Astrocyte of the spinal cord (primary cell): ENCODE data around the gene KIF26A.

Experiments used
- DNase-seq: peaks from one replicate; pipeline ENCODE4 v3.0.0; 2011; ENCODE audit warnings: low read depth, low spot score
- H3K4me3 ChIP-seq: 2 replicates; pipeline ENCODE4 v1.5.1; 2011; ENCODE audit warnings: low read depth, mild to moderate bottlenecking, low read length, moderate library complexity
- CTCF ChIP-seq: IDR thresholded peaks from 2 replicates; pipeline ENCODE4 v1.5.1; 2012; ENCODE audit warnings: low read depth, mild to moderate bottlenecking, low read length, inconsistent platforms
- in situ Hi-C: cut with HindIII; loops from 2 replicates; pipeline ENCODE4 v1.10.0; 2017; ENCODE audit warnings: low sequenced_read_pairs

Gene KIF26A

GRCh38 chr14:104123879-104124278 lies 14.5 kb upstream of the KIF26A start:
- in situ Hi-C loops, result no loop called here
- DNase-seq, result no peak
- H3K4me3 ChIP-seq, result no peak overlapping the region
- TF ChIP-seq CTCF, result no peak

DNA sequence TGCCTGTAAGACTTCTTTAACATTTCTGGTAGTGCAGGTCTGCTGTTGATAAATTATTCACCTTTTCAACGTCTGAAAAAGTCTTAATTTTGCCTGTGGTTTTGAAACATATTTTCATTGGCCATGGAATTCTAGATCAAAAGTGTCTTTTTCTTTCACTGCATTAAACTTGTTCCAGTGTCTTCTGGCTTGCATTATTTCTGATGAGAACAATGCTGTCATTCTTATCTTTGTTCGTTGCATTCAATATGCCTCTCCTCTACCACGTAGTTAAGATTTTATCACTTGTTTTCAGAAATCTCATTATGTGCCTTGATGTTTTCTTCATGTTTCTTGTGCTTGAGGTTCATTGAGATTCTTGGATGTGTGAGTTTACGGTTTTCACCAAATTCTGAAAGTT lies 13.4 kb upstream of the KIF26A start:
- no peak for DNase-seq
- H3K4me3 ChIP-seq, result no peak overlapping the region
- in situ Hi-C loops, result no loop called here
- TF ChIP-seq CTCF, result no peak

GRCh38 chr14:104126753-104127152 lies 11.6 kb upstream of the KIF26A start:
- no peak for TF ChIP-seq CTCF
- in situ Hi-C loops, result no loop called here
- DNase-seq, result no peak
- H3K4me3 ChIP-seq, result no peak overlapping the region

DNA sequence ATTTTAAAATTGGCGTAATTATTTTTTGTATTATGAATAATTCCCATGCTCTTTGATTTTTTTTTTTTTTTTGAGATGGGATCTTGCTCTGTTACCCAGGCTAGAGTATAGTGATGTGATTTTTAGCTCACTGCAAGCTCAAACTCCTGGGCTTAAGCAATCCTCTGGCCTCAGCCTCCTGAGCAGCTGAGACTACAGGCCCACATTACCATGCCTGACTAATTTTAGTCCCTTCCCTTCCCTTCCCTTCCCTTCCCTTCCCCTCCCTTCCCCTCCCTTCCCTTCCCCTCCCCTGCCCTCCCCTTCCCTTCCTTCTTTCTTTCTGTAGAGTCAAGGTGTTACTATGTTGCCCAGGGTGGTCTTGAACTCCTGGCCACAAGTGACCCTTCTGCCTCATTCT lies 9.4 kb upstream of the KIF26A start:
- TF ChIP-seq CTCF, result no peak

DNA sequence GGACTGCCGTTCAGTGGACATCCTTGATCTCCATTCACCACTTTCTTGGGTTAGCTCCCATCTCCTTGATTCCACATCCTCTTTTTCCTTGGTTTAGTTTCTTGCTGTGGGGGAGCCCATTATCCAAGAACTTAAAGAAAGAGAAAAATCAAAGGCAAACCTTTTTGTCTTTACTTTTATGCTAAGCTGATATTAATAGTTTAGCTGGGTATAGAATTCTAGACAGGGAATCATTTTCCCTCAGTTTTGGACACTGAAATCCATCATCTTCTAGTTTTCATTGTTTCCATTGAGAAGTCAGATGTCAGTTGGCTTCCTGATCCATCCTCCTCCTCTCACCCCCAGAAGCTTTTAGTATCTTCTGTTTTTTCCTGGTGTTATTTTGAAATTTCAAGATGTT lies 8.8 kb upstream of the KIF26A start:
- TF ChIP-seq CTCF, result no peak
- in situ Hi-C loops, result no loop called here

More for the DNA sequence above, 9.4 kb upstream of the KIF26A start:
- in situ Hi-C loops, result no loop called here
- no peak overlapping the region for H3K4me3 ChIP-seq
- no peak for DNase-seq

GRCh38 chr14:104130974-104131651 lies 7.3 kb upstream of the KIF26A start:
- H3K4me3 ChIP-seq, result no peak overlapping the region
- in situ Hi-C loops, result no loop called here
- TF ChIP-seq CTCF, result peak; percentile 38
- DNase-seq, result no peak

More for the DNA sequence above, 8.8 kb upstream of the KIF26A start:
- H3K4me3 ChIP-seq, result no peak overlapping the region
- DNase-seq, result no peak
